Activated B cell treated with CpG ODN at 0.5 μM for 24 hours (primary cell): ENCODE measurements around the gene PIP4K2B. TPM values are rescaled to one million over a fixed set of nuclear protein-coding genes. Genes with fewer than 3 reads are reported as not detected.

Experiments used
- ATAC-seq: fragments of 200-7000 bp; cut with Tn5 transposase; one replicate; pipeline ENCODE4 v1.10.0; 2021; ENCODE audit warnings: low read depth, mild to moderate bottlenecking, moderate library complexity
- CTCF ChIA-PET: fragments of 350-600 bp; sonication (Branson Sonifier 250); formaldehyde crosslinking; loops from one replicate; lab custom pipeline; 2021; ENCODE audit warnings: antibody characterized with exemption; lab: Charles Lee
- POLR2A ChIA-PET: fragments of 350-600 bp; sonication (Branson Sonifier 250); formaldehyde crosslinking; loops from one replicate; lab custom pipeline; 2021; ENCODE audit warnings: antibody characterized with exemption; lab: Charles Lee
- DNase-seq: peaks from one replicate; pipeline ENCODE4 v3.0.0; 2022
- H3K27ac Mint-ChIP-seq: one replicate; pipeline ENCODE4 v1.8.0; 2020; ENCODE audit warnings: mixed read lengths
- H3K27me3 Mint-ChIP-seq: one replicate; pipeline ENCODE4 v1.8.0; 2021; ENCODE audit warnings: mixed read lengths
- H3K36me3 Mint-ChIP-seq: one replicate; pipeline ENCODE4 v1.8.0; 2021; ENCODE audit warnings: low read depth, mixed read lengths
- H3K4me1 Mint-ChIP-seq: one replicate; pipeline ENCODE4 v1.8.0; 2021; ENCODE audit warnings: mixed read lengths
- H3K4me3 Mint-ChIP-seq: one replicate; pipeline ENCODE4 v1.8.0; 2020; ENCODE audit warnings: mild to moderate bottlenecking, mixed read lengths
- H3K9me3 Mint-ChIP-seq: one replicate; pipeline ENCODE4 v1.8.0; 2020; ENCODE audit warnings: mixed read lengths
- intact Hi-C: fragments of 100-400 bp; cut with micrococcal nuclease; formaldehyde crosslinking; loops from one replicate; pipeline ENCODE4 v1.15.1; 2024
- total RNA-seq: library from RNA; stranded (reverse); gene quantifications from 2 replicates; pipeline ENCODE4 v1.2.3, GENCODE V29; 2022
- TF ChIP-seq, protein P1 (sequence below): fragments of 200-600 bp; IDR thresholded peaks from one replicate; pipeline ENCODE4 v1.8.0; 2022; ENCODE audit warnings: antibody characterized with exemption, mild to moderate bottlenecking

Gene PIP4K2B
- total RNA-seq, 1 donor from 2014 or later, result 32.1 TPM

DNA sequence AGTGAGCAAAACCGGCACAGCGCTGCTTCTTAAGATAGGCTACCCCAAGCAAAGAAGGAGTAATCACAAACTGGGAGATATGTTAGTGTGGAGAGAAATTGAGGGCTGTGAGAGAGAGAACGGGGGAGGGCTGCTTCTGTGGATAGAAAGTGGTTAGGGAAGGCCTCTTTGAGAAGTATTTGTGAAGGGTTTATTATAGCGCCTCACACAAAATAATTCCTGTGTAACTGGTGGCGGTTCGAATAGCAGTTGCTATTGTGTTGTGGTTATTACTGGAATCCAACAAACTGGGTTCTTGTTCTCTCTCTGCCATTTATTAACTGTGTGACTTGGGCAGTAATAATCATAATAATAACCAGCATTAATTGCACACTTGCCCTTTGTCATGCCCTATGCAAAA, 78.4 kb downstream of the PIP4K2B start:
- peaks cover 15% of the 10 kb centered on the region for H3K4me1 Mint-ChIP-seq
- H3K27me3 Mint-ChIP-seq, result no peaks in the 10 kb centered on the region
- no peak overlapping the region for H3K4me3 Mint-ChIP-seq
- H3K36me3 Mint-ChIP-seq, result peaks cover 68% of the 10 kb centered on the region
- no peak overlapping the region for H3K27ac Mint-ChIP-seq
- POLR2A ChIA-PET, result interaction anchor here (1.0 kb wide), 1 partner anchor 17 kb away, joined by 3 read pairs; no protein-coding TSS in a partner anchor
- intact Hi-C loops, result no loop called here
- ATAC-seq (no peak), DNase-seq (no peak)
- TF ChIP-seq, protein P1, sequence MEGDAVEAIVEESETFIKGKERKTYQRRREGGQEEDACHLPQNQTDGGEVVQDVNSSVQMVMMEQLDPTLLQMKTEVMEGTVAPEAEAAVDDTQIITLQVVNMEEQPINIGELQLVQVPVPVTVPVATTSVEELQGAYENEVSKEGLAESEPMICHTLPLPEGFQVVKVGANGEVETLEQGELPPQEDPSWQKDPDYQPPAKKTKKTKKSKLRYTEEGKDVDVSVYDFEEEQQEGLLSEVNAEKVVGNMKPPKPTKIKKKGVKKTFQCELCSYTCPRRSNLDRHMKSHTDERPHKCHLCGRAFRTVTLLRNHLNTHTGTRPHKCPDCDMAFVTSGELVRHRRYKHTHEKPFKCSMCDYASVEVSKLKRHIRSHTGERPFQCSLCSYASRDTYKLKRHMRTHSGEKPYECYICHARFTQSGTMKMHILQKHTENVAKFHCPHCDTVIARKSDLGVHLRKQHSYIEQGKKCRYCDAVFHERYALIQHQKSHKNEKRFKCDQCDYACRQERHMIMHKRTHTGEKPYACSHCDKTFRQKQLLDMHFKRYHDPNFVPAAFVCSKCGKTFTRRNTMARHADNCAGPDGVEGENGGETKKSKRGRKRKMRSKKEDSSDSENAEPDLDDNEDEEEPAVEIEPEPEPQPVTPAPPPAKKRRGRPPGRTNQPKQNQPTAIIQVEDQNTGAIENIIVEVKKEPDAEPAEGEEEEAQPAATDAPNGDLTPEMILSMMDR, result no peak
- no peaks in the 10 kb centered on the region for H3K9me3 Mint-ChIP-seq
- CTCF ChIA-PET, result no interaction called here

DNA sequence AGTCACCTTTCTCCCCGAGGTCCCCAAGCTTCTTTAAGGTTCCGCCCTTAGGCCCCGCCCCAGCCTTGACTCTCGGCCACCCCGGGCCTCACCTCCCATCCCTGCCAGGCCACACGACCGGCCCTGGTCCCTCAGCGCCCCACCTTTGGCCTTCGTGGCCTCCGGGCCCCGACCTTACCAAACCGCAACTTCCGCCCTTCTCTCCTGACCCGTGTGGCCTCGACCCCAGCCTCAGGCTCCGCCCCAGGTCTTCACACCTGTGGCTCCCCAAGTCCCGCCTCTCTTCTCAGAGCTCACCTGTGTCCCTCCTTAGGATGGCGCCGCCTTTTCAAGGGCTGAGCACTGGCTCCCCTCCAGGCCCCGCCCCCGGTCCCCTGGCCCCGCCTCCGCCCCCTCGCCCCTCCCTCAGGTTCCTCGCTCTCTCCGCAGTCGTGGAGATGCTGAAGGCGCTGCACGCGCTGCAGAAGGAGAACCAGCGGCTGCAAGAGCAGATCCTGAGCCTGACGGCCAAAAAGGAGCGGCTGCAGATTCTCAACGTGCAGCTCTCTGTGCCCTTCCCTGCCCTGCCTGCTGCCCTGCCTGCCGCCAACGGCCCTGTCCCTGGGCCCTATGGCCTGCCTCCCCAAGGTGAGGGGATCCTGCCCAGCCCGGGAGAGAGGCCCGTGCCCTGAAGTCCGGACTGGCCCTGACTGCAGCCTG, 79.3 kb downstream of the PIP4K2B start:
- Mint-ChIP-seq H3K9me3 (no peaks in the 10 kb centered on the region), H3K36me3 (peaks cover 74% of the 10 kb centered on the region), H3K27me3 (no peaks in the 10 kb centered on the region), H3K27ac (no peak overlapping the region), H3K4me3 (no peak overlapping the region), H3K4me1 (peaks cover 20% of the 10 kb centered on the region)
- TF ChIP-seq, protein P1, result no peak
- intact Hi-C loops, result no loop called here
- CTCF ChIA-PET, result no interaction called here
- ATAC-seq, result no peak
- no peak for DNase-seq
- POLR2A ChIA-PET, result interaction anchor here (0.6 to 0.9 kb wide), 3 partner anchors 10 to 20 kb away, joined by 3 to 6 read pairs (median 4); partner anchors contain the start of gene MLLT6

DNA sequence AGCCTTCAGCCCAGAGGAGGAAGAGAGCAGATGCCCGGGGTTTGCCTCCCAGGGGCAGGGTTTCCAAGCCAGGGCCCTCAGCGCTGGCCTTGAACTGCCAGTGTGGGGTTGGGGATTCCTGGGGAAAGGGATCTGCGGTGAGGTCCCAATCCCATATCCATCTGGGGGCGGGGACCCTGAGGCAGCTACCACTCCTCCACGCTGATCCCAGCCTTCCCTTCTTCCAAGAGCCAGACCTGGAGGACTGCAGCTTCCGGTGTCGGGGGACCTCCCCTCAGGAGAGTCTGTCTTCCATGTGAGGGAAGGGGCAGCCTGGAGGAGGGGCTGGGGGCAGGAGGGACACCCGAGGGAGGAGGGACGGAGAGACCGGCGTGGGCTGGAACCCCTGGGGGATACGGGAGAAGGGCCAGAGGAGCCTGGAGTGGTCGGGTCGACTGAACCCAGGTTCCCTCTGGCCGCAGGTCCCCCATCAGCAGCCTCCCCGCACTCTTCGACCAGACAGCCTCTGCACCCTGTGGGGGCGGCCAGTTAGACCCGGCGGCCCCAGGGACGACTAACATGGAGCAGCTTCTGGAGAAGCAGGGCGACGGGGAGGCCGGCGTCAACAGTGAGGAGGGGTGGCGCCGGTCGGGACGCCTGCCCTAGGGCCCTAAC, 79.9 kb downstream of the PIP4K2B start:
- DNase-seq (no peak), ATAC-seq (no peak)
- CTCF ChIA-PET, result interaction anchor here (1.4 kb wide), 1 partner anchor 8 kb away, joined by 3 read pairs; no protein-coding TSS in a partner anchor
- Mint-ChIP-seq H3K36me3 (peaks cover 77% of the 10 kb centered on the region), H3K27me3 (no peaks in the 10 kb centered on the region), H3K4me3 (no peak overlapping the region), H3K4me1 (peaks cover 20% of the 10 kb centered on the region), H3K9me3 (no peaks in the 10 kb centered on the region), H3K27ac (no peak overlapping the region)
- intact Hi-C loops, result no loop called here
- TF ChIP-seq, protein P1, result no peak
- POLR2A ChIA-PET, result interaction anchor here (0.6 to 1.3 kb wide), 5 partner anchors 9 to 514 kb away, joined by 3 to 5 read pairs (median 4); partner anchors contain the start of gene MLLT6

DNA sequence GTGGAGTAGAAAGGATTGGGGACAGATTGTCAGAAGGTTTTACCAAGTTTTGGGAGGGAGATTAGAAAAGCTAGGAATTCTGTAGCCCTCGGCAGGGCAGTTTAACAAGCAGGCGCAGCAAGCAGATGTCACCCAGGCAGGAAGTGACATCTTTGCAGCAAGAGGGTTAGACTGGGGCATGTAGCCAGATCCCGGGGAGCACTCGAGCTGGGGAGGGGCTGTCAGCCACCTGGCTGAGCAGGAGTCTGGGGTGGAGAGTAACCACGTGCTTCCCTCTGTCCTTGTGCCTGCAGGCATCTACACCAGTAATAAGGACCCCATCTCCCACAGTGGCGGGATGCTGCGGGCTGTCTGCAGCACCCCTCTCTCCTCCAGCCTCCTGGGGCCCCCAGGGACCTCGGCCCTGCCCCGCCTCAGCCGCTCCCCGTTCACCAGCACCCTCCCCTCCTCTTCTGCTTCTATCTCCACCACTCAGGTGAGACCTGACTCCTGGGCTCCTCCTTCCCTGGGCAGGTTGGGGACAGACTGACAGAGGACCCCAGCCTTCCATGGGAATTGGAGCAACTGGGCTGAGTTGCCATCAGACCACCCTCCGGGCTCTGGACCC, 82.1 kb downstream of the PIP4K2B start:
- POLR2A ChIA-PET, result interaction anchor here (0.8 kb wide), 1 partner anchor 9 kb away, joined by 3 read pairs; no protein-coding TSS in a partner anchor
- Mint-ChIP-seq H3K27me3 (no peaks in the 10 kb centered on the region), H3K36me3 (peaks cover 80% of the 10 kb centered on the region), H3K27ac (peak overlapping the region; percentile 7), H3K9me3 (no peaks in the 10 kb centered on the region), H3K4me1 (peaks cover 19% of the 10 kb centered on the region), H3K4me3 (no peak overlapping the region)
- TF ChIP-seq, protein P1, result no peak
- DNase-seq (no peak), ATAC-seq (no peak)
- CTCF ChIA-PET, result interaction anchor here (1.3 to 2.1 kb wide), 2 partner anchors 18 to 41 kb away, joined by 4 to 6 read pairs; no protein-coding TSS in a partner anchor
- intact Hi-C loops, result no loop called here
